Measurements from ENCODE around the gene TXNDC16. TPM values are rescaled to one million over a fixed set of nuclear protein-coding genes. Genes with fewer than 3 reads are reported as not detected.

TXNDC16 gene
- total and polyA plus RNA-seq, 2 donors (not counting 1 experiment from before 2014, with no cell fraction given): 0.75 to 7.0 TPM

GRCh38 chr14:52399104-52399503, 153.2 kb downstream of the TXNDC16 start:
- ATAC-seq (ENCODE audit: low read depth) (no peak), DNase-seq (no peak)
- peaks cover 0 to 10% (median 4%) of the 10 kb centered on the region in 4 experiments for H3K27me3 ChIP-seq (replicated peaks in 1 of 4; ENCODE audit: control extremely low read depth in 1 of 4, control insufficient read depth in 3 of 4, insufficient read depth in 4 of 4, low read length in 3 of 4)
- WGBS (ENCODE audit: insufficient coverage): no CpG with 5 or more reads among the region's 5 CpGs
- ChIA-PET POLR2A (no interaction called here), CTCF (no interaction called here)
- peaks cover 0 to 7% (median 0%) of the 10 kb centered on the region in 3 donors for H3K9me3 ChIP-seq (ENCODE audit: control extremely low read depth in 1 of 3, control insufficient read depth in 2 of 3, insufficient read depth in 1 of 3, low read length in 2 of 3)
- Mint-ChIP-seq H3K4me1 (no peaks in the 10 kb centered on the region), H3K4me3 (no peak overlapping the region), H3K27me3 (peaks cover 42% of the 10 kb centered on the region), H3K27ac (no peak overlapping the region), H3K9me3 (ENCODE audit: insufficient read depth) (peaks cover 7% of the 10 kb centered on the region)
- H3K4me2 ChIP-seq (replicated peaks; ENCODE audit: low read depth, low read length, poor library complexity, severe bottlenecking): no peak overlapping the region
- H3K27ac ChIP-seq (ENCODE audit: low read length in 2 of 2): no peak overlapping the region
- no peak for TF ChIP-seq CTCF (IDR thresholded peaks at IDR 0.05)
- no peaks in the 10 kb centered on the region for H3K79me2 ChIP-seq (ENCODE audit: control insufficient read depth, insufficient read depth, low read length)
- no peaks in the 10 kb centered on the region for H4K20me1 ChIP-seq (ENCODE audit: control insufficient read depth, insufficient read depth, low read length, poor library complexity, severe bottlenecking)
- H3K4me1 ChIP-seq (ENCODE audit: control insufficient read depth in 2 of 2, insufficient read depth in 2 of 2, low read length in 2 of 2): no peaks in the 10 kb centered on the region
- intact Hi-C loops (cut with micrococcal nuclease): no loop called here
- H2AFZ ChIP-seq (ENCODE audit: insufficient read depth, low read depth, low read length, poor library complexity, severe bottlenecking): no peak overlapping the region
- H3K4me3 ChIP-seq (ENCODE audit: control extremely low read depth in 1 of 5, extremely low read depth in 1 of 5, insufficient read depth in 1 of 5, low read depth in 2 of 5, low read length in 4 of 5): no peak overlapping the region
- no peak overlapping the region for H3K9ac ChIP-seq (ENCODE audit: low read length)
- no peaks in the 10 kb centered on the region for H3K36me3 ChIP-seq (replicated peaks in 1 of 2; ENCODE audit: control extremely low read depth in 1 of 2, control insufficient read depth in 1 of 2, extremely low read depth in 1 of 2, insufficient read depth in 2 of 2, low read length in 1 of 2)

- H3K4me1 ChIP-seq (ENCODE audit: control insufficient read depth in 2 of 2, insufficient read depth in 2 of 2, low read length in 2 of 2): no peaks in the 10 kb centered on the region
- Mint-ChIP-seq H3K27ac (no peak overlapping the region), H3K4me1 (no peaks in the 10 kb centered on the region), H3K9me3 (ENCODE audit: insufficient read depth) (peaks cover 7% of the 10 kb centered on the region), H3K4me3 (no peak overlapping the region), H3K27me3 (peaks cover 47% of the 10 kb centered on the region)
- peaks cover 0 to 7% (median 0%) of the 10 kb centered on the region in 3 donors for H3K9me3 ChIP-seq (ENCODE audit: control extremely low read depth in 1 of 3, control insufficient read depth in 2 of 3, insufficient read depth in 1 of 3, low read length in 2 of 3)
- TF ChIP-seq CTCF (IDR thresholded peaks at IDR 0.05) (no peak), EZH2 (IDR thresholded peaks at IDR 0.05; ENCODE audit: borderline replicate concordance, insufficient read depth, low read depth, low read length, poor library complexity, severe bottlenecking) (no peak)
- H3K27ac ChIP-seq (ENCODE audit: low read length in 2 of 2): no peak overlapping the region
- no peaks in the 10 kb centered on the region for H3K79me2 ChIP-seq (ENCODE audit: control insufficient read depth, insufficient read depth, low read length)
- no peak overlapping the region for H3K9ac ChIP-seq (ENCODE audit: low read length)
- no peaks in the 10 kb centered on the region for H4K20me1 ChIP-seq (ENCODE audit: control insufficient read depth, insufficient read depth, low read length, poor library complexity, severe bottlenecking)
- peaks cover 0 to 11% (median 4%) of the 10 kb centered on the region in 4 experiments for H3K27me3 ChIP-seq (replicated peaks in 1 of 4; ENCODE audit: control extremely low read depth in 1 of 4, control insufficient read depth in 3 of 4, insufficient read depth in 4 of 4, low read length in 3 of 4)
- no peak overlapping the region for H3K4me2 ChIP-seq (replicated peaks; ENCODE audit: low read depth, low read length, poor library complexity, severe bottlenecking)
- no peaks in the 10 kb centered on the region for H3K36me3 ChIP-seq (replicated peaks in 1 of 2; ENCODE audit: control extremely low read depth in 1 of 2, control insufficient read depth in 1 of 2, extremely low read depth in 1 of 2, insufficient read depth in 2 of 2, low read length in 1 of 2)
- 88% methylated on average over 3 of the region's 5 CpGs for WGBS (ENCODE audit: insufficient coverage)
- DNase-seq: no peak
- no peak overlapping the region for H3K4me3 ChIP-seq (ENCODE audit: control extremely low read depth in 1 of 5, extremely low read depth in 1 of 5, insufficient read depth in 1 of 5, low read depth in 2 of 5, low read length in 4 of 5)
- no peak overlapping the region for H2AFZ ChIP-seq (ENCODE audit: insufficient read depth, low read depth, low read length, poor library complexity, severe bottlenecking)
- POLR2A ChIA-PET: no interaction called here
- intact Hi-C loops (cut with micrococcal nuclease): no loop called here
- no peak for ATAC-seq (ENCODE audit: low read depth)
- CTCF ChIA-PET: no interaction called here
These were observed 154.5 kb downstream of the TXNDC16 start for GRCh38 chr14:52397844-52398243.

Measured in B cell (primary cell).